HG03039 (cell line): ENCODE results near the gene NDUFAF2.
"Not testable (repeated sequence)": the region's sequence is repeated elsewhere in the genome, so short reads cannot be mapped to it uniquely, and the experiment has no call there.

ENCODE experiments used
- ATAC-seq: cut with Tn5 transposase; IDR thresholded peaks from one replicate; pipeline ENCODE4 v1.9.1; 2021; ENCODE audit warnings: mild to moderate bottlenecking, moderate library complexity; ENCODE audit not compliant: unreplicated experiment

NDUFAF2 gene

DNA sequence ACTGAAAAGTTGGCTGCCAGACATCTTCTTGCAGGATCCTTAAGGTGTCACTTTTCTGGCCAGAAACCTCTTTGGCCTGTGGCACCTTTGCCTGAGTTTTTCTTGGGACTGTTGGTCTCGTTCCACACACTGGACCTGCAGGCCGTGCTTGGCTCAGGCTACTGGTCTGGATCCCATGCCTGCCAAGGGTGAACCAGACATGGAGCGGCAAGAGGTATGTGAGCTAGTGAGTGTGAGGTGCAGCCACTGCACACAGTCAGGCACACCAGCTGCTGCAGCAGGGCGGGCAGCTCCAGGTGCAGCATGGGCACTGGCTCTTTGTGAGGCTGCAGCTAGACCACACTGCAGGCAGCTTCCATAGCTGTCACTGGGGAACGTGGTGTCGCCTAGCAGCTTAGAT lies 47.9 kb downstream of the NDUFAF2 start:
- ATAC-seq: no peak

DNA sequence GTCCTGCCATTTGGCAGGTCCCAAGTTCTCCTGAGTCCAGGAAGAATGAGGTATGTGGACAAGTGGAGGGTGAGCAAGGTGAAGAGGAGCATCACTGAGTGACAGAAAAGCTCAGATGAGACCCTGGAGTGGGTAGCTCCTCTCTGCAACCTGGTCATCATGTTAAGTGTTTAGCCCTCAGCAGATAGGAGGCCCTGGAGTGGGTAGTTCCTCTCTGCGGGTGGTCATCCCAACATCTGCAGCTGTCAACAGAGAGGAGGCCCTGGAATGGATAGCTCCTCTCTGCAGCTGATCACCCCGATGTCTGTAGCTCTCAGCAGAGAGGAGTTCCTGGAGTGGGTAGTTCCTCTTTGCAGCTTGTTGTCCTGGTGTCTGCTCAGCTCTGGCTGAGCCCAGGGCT lies 48.4 kb downstream of the NDUFAF2 start:
- no peak for ATAC-seq

DNA sequence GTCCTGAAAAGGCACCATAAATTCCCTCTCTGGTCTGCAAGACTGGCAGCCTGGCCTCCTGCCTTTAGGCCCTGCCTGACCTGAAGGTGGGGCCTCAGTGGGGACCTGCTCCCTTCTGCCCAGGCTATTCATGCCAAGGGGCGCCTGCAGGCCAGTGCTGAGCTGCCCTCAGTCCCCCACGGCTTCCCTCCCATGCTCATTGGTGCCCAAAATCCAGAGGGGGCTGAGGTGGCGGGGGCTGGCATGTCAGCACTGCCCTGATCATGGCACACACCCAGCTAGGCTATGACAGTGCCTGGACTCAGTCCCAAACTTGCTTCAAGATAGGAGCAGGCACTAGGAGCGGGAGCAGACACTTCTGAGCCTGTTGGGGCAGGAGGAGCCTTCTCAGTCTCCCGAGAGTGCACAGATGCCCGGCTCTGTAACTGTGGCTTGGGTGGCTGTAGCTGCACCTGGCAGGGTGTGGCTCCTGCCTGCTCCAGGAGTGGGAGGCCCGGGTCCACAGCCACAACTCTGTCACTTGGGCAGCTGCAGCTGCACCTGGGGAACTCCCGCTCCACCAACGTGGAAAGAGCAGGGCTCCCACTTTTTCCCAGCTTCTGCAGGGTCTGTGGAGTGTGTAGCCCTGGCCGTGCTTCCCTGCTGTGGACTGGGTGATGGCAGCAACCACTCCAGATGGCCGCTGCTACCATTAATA lies 49.0 kb downstream of the NDUFAF2 start:
- no peak for ATAC-seq

DNA sequence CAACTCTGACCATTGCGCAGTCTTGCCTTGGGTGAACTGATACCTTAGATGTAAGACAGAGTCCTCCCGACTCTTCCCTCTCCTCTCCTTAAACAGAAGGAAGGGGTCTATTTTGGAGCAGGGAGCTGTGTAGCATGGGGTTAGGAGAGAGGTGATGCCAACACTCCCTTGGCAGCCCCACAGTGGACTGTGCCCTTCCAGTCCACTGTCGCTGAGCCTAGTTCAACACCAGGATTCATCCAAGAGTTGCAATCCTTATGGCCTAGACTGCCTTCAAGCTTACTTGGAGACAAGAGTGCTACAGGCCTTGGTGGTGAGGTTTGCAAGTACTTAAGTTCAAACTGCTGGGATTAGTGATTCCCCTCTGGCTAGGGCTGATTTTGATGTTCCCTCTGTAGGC lies 51.4 kb downstream of the NDUFAF2 start:
- no peak for ATAC-seq

DNA sequence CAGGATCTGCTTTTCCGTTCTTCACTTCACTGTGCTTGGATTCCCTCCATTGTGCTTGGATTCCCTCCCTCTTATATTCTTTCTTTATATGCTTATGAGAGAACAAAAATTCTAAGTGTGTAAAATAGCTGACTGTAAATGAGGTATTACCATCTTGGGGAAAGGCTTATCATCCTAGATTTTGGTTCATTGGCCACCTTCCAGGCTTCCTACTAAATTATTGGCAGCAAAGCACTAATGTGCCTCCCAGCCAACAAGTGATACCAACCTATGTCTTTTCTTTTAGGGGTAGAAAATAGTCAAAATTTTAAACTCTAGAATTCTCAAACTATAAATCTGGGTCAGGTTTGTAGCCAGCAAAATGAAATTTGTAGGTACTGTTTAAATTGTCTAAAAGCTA lies 52.7 kb downstream of the NDUFAF2 start:
- no peak for ATAC-seq

DNA sequence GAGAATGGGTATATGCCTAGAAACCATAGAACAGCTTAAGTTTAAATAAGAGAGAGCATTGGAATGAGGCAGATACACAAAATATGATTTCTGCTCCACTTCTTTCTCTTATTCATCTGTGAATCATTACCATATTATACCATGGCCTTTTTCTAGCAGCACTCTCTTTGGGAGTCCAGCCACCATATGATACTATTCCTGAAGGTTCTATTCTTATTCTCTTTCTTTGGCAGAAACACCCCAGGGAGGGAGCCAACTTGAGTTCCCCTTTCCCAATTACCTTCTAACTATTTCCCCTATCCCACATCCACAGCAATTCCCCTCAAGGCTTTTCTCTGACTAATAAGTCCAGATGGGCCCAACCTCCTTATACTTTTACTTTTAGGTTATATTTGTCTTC lies 55.9 kb downstream of the NDUFAF2 start:
- ATAC-seq: no peak

DNA sequence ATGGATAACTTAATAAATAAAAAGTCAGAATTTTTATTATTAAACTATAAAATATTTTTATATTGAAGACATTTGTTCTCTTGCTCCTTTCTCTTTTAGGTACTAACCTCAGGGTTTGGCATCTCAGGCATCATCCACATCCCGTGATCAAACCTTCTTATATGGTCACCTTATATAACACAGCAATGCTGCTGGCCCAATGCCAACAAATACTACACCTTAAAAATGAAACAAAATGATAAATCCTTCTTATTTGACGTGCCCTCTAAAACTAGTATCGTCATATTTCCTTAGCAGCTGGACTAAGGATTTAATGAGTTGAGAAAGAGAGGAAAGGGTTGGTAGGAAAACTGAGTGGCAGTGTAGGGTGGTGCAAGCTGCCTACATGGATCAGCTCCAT lies 56.6 kb downstream of the NDUFAF2 start:
- no peak for ATAC-seq

DNA sequence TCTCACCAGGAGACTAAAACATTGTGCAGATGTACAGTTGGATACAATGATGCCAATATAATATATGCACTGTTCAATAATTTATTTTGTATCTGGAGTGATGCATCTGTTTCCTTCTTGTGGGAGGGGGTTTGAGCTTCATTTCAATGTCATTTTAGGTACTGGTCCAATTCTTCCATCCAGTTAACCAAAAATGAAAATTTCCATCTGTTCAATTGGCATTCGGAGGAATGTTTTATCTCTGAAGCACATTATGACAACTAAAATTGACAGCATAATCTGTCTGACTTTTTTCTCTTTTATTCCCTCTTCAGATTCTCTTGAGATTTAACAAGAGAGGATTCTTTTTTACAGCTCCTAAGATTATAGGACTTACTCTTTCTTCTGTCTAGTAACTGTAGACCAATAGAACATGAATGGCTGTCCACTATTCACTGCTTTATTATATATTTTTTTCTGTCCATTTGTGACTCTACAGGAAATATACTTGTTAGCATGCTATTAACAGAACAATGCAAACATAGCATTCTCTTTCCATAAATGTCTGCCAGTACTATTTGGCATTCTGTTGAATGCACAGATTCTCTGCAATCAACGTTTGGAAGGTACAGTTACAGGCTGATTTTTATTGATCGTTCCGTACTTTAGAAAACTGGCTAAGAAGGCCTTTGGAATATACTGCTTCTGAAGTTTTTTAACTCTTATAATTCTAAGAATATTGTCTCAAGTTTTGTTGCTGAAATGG lies 57.8 kb downstream of the NDUFAF2 start:
- ATAC-seq: no peak

DNA sequence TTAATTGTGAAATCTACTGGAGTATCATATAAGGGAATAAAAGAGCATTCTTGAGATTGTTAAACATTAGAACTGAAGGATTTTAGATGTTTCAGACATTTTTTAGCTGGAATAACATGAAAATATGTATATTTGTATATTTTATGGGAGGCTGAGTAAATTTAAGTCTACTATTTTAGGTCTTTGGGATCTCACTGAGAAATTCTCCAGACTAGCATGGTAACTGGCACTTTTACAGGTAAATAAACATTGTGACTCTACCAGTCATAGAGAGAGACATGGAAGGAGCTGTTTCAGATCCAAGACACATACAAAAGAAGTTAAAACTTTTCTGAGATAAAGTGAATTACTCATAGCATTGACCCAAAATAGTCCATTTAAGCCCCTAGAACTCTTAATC lies 59.4 kb downstream of the NDUFAF2 start:
- no peak for ATAC-seq

DNA sequence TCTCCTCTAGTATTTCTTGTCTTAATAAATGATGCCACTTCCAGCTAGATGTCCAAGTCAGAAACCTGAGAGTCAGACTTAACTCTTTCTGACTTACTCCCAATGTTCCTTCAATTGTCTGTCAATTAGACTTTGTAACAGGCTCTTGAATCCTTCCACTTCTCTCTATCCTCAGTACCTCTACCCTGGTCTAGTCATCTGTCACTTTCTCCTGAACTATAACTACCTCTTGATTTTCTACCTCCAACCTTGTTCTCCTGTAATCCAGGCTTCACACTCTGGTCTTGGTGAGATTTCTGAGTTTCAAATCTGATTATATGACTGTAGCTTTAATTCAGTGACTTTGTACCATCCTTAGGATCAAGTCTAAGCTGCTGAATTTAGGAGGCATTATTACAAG lies 64.9 kb downstream of the NDUFAF2 start:
- ATAC-seq: no peak

DNA sequence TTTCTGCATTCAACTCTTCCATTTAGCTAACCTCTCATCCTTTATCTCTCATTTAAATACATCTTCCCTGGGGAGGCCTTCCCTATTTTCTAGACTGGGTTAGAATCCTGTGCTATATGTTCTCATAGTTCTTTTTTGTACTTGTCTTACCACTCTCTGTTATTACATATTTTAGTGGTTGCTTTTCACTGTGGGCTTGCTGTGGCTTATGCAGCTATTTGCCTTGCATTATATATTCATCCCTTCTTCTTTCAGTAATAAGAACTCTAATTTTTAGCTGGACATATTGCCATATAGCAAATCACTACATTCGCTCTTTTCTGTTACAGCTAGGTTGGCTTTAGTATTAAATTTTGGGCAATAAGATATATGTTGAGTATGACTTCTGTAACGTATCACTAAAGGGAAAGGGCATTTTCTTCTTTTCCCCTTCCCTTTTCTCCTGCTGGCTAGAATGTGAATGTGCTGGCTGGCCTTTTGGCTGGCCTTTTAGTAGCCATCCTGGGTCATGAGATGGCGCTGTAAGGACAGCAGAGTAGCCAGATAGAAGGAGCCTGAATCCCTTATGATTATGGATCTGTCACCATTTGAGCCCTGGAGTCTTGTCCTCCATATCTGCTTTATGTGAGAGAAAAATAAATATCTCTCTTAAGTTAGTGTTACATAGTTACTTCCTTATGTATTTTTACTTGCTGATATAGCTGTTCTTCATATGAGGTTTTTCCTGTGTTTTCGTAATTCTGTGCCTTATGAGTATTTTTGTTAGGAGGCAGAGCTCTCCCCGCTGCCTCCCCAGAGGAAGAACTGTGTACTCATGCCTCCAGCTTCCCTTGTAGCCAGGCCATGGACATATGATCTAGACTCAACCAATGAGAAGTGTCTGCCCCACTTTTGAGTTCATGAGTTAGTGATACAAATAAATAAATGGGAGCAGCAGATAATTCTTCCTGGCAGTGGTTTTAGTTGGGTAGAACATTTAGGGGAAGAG lies 65.8 kb downstream of the NDUFAF2 start:
- ATAC-seq: no peak

DNA sequence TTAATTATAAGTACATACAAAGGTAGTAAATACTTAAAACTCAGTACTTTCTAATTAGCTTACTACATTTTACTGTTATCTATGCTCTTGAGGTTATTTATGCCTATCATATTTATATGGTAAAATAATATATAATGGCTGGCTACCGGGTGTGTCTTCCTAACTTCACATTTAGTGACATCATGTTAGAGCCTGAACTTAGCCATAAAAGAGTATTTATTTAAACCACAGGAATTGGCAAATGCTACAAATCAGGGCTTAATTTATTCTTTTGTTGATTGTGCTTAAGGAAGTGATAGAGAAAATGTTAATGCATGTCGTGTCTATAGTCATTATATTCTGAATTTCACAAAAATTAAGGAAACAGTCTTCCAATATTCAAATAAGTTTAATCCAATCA lies 73.1 kb downstream of the NDUFAF2 start:
- ATAC-seq: no peak

DNA sequence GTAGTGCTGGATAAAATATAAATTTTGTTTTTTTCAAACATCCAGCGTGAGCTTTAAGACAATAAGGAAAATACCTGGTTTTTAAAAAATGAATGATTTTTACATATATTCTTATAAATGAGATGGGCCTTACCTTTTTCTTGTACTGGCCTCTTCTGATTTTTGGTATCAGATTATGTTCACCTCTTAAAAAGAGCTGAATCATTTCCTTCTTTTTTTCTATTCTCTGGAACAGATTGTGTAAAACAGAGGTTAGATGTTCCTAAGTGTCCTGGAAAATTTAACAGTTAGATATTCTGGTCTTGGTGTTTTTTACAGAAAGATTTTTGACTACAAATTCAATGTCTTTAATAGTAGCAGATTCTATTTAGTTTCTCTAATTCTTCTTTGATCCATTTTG lies 74.6 kb downstream of the NDUFAF2 start:
- ATAC-seq: no peak

DNA sequence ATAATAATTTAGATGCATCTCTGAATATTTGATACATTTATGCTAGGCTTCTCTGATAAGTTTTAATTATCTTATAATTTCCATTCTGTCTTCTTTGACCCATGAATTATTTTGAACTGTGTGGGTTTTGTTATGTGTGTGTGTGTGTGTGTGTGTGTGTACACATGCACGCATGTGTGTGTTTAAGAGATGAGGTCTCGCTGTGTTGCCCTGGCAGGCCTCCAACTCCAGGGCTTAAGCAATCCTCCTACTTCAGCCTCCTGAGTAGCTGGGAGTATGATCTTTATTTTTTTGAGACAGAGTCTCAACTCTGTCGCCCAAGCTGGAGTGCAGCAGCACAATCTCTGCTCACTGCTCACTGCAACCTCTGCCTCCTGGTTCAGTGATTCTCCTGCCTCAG lies 75.4 kb downstream of the NDUFAF2 start:
- no peak for ATAC-seq

DNA sequence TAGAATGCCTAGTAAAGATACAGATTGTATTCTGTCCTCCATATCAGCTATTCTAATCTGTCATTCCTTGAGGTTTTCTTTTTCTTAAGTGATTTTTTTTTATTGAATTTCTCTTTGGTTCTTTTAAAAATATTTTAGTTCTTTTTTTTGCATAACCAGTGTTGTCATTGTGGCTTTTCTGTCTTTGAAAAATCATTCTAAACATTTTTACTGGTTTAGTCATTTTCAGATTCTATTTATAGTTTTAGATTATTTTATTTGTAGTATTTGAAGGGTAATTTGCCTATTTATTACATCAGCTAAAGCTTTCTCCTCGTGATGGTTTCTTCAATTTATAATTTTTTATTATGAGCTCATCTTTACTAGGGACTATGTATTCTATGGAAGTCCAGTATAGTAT lies 78.1 kb downstream of the NDUFAF2 start:
- no peak for ATAC-seq

DNA sequence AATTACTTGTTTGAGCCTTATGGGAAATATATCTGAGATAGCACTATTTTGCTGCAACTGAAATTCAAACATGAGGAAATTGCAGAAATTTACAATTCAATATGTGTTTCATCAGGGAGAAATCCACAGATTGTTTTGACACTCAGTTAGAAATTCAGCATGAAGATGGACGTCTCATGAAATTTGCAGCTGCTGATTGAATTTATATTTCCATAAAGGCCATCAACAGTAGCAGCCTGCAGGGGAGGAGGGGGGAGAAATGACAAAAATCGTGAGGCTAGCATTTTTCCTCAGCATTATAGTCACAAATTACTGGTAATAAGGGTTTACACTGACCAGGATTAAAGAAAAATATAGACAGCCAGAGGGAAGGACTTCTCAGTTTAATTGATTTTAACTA lies 81.0 kb downstream of the NDUFAF2 start:
- ATAC-seq: no peak

DNA sequence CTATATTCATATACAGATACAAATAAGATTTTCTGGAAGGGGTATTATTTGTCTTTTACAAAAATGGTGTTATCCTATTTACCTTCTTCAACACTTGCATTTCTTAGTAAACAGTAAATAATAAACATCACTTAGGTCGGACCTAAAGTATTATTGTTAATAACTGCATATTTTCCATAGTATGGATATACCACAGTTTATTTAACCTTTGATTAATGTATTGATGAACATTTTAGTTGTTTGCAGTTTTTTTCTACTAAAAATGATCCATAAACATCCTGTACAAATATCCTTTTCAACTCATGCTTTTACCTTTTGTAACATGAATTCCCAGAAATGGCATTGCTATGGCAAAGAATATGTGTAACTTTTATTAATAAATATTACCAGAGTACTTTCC lies 83.4 kb downstream of the NDUFAF2 start:
- ATAC-seq: no peak

DNA sequence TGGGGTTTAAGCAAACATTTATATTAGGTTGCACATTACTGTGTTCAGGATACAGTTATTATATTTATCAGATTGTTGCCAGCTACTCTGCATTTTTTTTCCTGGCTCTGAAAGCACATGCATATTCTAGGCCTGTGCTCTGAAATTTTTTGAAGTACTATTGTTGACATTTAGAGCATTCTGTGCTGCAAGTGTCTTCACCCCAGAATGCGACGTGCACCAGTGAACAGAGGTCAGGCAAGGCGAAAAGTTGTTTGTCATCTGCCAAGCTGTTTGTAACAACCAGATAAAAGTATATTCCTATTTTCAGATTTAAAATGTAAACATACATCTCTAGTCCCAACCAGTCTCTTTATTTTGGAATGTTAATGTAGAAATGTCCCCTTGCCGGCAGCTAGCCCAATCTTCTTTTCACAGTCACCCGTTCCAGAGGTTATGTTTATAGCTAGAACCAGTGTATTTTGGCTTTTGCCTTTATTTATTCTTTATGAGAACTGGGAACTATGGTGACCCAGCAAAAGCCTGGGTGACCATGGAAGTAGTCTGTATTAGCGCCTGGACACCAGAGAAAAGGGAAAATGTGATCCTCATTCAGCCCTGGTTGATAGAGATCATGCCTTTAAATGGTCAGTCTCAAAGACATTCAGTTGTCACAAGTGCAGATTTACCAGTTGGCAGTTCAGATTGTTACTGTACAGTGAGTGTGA lies 84.6 kb downstream of the NDUFAF2 start:
- ATAC-seq: no peak

DNA sequence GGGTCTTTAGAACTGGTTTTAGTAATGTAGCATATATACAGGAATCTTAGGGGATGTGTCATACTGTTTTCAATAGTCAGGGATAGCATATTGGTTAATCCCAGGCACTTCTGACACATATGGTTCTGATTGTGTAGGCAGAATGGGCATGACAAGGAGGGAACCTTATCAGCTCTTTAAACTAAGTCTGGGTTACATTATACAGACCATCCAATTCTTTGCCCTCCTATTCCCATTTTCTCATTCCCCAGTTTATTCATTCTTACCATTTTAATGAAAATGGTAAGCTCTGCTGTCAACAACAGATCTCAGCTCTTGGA lies 85.1 kb downstream of the NDUFAF2 start:
- ATAC-seq: no peak

DNA sequence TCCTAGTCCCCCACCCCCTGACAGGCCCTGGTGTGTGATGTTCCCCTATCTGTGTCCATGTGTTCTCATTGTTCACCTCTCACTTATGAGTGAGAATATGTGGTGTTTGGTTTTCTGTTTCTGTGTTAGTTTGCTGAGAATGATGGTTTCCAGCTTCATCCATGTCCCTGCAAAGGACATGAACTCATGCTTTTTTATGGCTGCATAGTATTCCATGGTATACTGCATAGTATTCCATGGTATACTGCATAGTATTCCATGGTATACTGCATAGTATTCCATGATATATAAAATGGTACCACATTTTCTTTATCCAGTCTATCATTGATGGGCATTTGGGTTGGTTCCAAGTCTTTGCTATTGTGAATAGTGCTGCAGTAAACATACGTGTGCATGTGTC lies 86.3 kb downstream of the NDUFAF2 start:
- ATAC-seq: not testable (repeated sequence)

DNA sequence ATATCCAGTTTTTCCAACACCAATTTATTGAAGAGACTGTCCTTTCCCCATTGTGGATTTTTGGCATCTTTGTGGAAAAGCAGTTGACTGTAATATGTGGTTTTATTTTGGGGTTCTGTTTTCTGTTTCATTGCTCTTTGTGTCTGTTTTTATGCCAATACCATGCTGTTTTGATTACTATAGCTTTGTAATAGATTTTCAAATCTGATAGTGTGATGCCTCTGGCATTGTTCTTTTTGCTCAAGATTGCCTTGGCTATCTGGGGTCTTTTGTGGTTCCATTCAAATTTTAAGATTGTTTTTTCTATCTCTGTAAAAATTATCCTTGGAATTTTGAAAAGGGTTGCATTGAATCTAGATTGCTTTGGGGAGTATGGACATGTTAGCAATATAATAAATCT lies 99.5 kb downstream of the NDUFAF2 start:
- no peak for ATAC-seq
